GM18505 (cell line): Measurements from ENCODE around the gene RANBP6.
"Not testable (repeated sequence)": the region's sequence is repeated elsewhere in the genome, so short reads cannot be mapped to it uniquely, and the experiment has no call there.

ENCODE experiments used
- ATAC-seq: cut with Tn5 transposase; IDR thresholded peaks from one replicate; pipeline ENCODE4 v1.9.1; 2021; ENCODE audit not compliant: unreplicated experiment
- POLR2A ChIP-seq: IDR thresholded peaks from 4 replicates; pipeline ENCODE4 v1.6.1; 2011; ENCODE audit warnings: borderline replicate concordance; ENCODE audit not compliant: insufficient read depth, insufficient read length; ENCODE audit errors: extremely low read depth

RANBP6 gene

GRCh38 chr9:6015278-6016157 lies at the start of gene RANBP6:
Gene RANBP6, minus strand, starts transcription at chr9:6015624. Its CDS starts 17 bp downstream, at chr9:6015607.
- TF ChIP-seq POLR2A = peak; percentile 79
- ATAC-seq = peak; percentile 99

- not testable (repeated sequence) for ATAC-seq
Measured at GRCh38 chr9:6063146-6063545, 47.7 kb upstream of the RANBP6 start.

DNA sequence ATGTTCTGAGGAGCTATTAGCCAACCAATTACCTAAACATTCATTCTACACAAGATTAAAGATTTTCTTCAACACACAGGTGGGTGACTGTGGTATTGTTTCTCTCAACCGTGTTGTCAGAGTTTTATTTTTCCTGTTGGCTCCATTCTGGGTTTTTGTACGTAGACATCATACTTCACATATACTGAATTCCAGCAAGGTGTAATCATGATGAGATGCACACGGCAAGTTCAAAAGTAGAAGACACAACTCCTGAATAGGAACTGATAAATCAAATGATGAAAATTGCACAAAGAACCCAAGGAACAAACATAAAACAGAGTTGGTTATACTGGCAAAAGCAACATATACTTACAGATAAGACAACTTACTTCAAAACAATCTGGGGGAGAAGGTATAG lies 40.2 kb upstream of the RANBP6 start:
- no peak for TF ChIP-seq POLR2A
- no peak for ATAC-seq

GRCh38 chr9:6055216-6055615 lies 39.8 kb upstream of the RANBP6 start:
- TF ChIP-seq POLR2A = no peak
- peak; percentile 54 for ATAC-seq

- no peak for TF ChIP-seq POLR2A
- no peak for ATAC-seq
Measured at GRCh38 chr9:6054280-6055099, 39.1 kb upstream of the RANBP6 start.

DNA sequence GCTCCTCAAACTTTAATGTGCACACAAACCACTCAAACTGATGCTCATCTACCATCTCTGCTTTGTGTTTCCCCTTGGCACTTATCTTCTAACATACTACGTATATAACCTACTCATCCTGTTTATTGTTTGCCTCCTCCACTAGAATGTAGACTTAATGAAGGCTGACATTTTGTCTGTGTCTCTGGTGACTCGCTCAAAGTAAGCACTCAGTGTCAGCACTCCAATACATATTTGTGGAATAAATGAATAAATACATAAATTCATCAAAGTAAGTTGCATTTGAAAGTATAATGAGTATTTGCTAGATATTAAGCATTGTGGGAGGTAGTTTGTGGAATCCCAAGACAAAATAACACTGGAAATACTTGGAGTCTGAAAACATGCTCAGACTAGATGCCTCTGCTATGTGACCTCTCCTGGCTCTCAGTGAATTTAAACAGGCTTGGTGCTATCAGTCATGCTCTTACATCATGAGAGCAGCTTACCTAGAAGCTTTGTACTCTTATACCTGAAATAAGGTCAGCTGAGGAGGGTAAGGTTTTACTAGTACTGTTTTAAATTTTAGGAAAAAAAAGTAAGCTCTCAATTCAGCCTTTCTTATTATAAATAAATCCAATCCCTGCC lies 37.0 kb upstream of the RANBP6 start:
- no peak for TF ChIP-seq POLR2A
- ATAC-seq = no peak

GRCh38 chr9:6051511-6051950 lies 36.1 kb upstream of the RANBP6 start:
- ATAC-seq = peak; percentile 54
- TF ChIP-seq POLR2A = no peak

- peak; percentile 52 for ATAC-seq
- TF ChIP-seq POLR2A = no peak
Measured at GRCh38 chr9:6049798-6050197, 34.4 kb upstream of the RANBP6 start.

- TF ChIP-seq POLR2A = no peak
- no peak for ATAC-seq
Measured at GRCh38 chr9:6048039-6048438, 32.6 kb upstream of the RANBP6 start.

DNA sequence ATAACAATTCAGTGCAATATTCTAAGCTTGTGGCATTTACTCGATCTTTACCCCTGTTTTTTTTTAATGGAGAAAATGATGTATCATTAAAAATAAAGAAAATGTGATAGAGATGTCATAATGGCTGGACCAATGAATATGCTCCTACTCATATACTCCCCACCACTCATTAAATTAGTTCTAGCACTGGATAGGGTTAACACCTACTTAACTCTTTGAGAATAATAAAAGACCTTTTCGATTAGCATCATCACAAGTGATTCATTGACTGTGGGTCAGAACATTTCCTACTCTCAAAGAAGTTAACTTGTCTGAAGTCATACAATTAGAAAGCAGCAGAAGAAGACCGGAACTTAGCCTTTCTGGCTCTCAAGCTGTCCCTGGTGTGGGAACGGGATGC lies 31.6 kb upstream of the RANBP6 start:
- TF ChIP-seq POLR2A = no peak
- ATAC-seq = no peak

DNA sequence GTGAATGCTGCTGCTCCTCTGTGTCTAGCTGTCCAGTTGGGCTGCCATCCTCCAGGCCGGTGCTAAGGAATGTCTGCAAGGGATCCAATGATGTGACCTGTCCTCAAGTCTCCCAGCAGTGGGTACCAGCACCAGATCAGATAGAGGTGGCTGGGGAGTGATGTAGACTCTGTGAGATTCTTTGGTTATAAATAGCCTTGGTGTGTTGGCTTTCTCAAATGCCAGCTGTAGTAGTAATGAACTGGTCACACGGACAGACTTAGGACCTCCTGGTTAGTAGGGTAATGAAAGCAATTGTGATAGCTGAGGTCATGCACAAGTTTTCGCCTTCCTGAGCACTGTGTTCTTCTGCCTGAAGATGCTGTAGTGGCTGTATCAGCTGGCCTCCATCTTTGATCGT lies 29.9 kb upstream of the RANBP6 start:
- no peak for ATAC-seq
- TF ChIP-seq POLR2A = no peak

DNA sequence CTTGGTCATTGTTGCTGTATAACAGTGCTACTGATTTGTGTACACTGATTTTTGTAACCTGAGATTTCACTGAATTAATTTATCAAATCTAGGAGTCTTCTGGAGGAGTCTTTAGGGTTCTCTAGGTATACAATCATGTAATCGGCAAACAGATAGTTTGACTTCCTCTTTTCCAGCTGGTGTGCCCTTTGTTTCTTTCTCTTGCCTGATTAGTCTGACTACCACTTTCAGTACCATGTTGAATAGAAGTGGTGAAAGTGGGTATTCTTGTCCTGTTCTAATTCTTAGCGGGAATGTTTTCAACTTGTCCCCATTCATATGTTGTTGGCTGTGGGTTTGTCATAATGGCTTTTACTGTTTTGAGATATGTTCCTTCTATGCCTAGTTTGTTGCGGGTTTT lies 24.7 kb upstream of the RANBP6 start:
- ATAC-seq = no peak
- TF ChIP-seq POLR2A = no peak

DNA sequence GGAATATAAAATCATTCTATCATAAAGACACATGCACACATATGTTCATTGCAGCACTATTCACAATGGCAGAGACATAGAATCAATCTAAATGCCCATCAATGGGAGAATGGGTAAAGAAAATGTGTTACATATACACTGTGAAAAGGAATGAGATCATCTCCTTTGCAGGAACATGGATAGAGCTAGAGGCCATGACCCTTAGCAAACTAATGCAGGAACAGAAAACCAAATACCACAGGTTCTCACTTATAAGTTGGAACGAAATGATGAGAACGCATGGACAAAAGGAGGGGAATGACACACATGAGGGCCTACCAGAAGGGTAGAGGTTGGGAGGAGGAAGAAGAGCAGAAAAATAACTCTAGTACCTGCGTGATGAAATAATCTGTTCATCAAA lies 21.0 kb upstream of the RANBP6 start:
- no peak for ATAC-seq
- no peak for TF ChIP-seq POLR2A
